Activated CD8-positive, alpha-beta T cell treated with anti-CD3 and anti-CD28 coated beads for 36 hours (primary cell): Measurements from ENCODE around the gene HADH. TPM values are rescaled to one million over a fixed set of nuclear protein-coding genes. Genes with fewer than 3 reads are reported as not detected.

Experiments used
- ATAC-seq: fragments of 200-7000 bp; cut with Tn5 transposase; one replicate; pipeline ENCODE4 v1.10.0; 2021; ENCODE audit warnings: mild to moderate bottlenecking, moderate library complexity
- CTCF ChIA-PET: fragments of 350-600 bp; sonication (Branson Sonifier 250); formaldehyde crosslinking; loops from one replicate; lab custom pipeline; 2021; ENCODE audit warnings: antibody characterized with exemption; lab: Charles Lee
- POLR2A ChIA-PET: fragments of 350-600 bp; sonication (Branson Sonifier 250); formaldehyde crosslinking; loops from one replicate; lab custom pipeline; 2021; ENCODE audit warnings: antibody characterized with exemption; lab: Charles Lee
- DNase-seq: peaks from one replicate; pipeline ENCODE4 v3.0.0-alpha.2; 2020
- H3K27ac Mint-ChIP-seq: one replicate; pipeline ENCODE4 v1.8.0; 2021; ENCODE audit warnings: mild to moderate bottlenecking, mixed read lengths
- H3K27me3 Mint-ChIP-seq: one replicate; pipeline ENCODE4 v1.8.0; 2021; ENCODE audit warnings: mixed read lengths
- H3K36me3 Mint-ChIP-seq: one replicate; pipeline ENCODE4 v1.8.0; 2021; ENCODE audit warnings: low read depth, mixed read lengths
- H3K4me1 Mint-ChIP-seq: one replicate; pipeline ENCODE4 v1.8.0; 2021; ENCODE audit warnings: low read depth, mixed read lengths
- H3K4me3 Mint-ChIP-seq: one replicate; pipeline ENCODE4 v1.8.0; 2021; ENCODE audit warnings: mild to moderate bottlenecking, moderate library complexity, mixed read lengths
- H3K9me3 Mint-ChIP-seq: one replicate; pipeline ENCODE4 v1.8.0; 2021; ENCODE audit warnings: mixed read lengths
- CTCF ChIP-seq: fragments of 200-600 bp; IDR thresholded peaks from one replicate; pipeline ENCODE4 v1.8.0; 2022; ENCODE audit warnings: antibody characterized with exemption, mild to moderate bottlenecking
- intact Hi-C: fragments of 100-400 bp; cut with micrococcal nuclease; formaldehyde crosslinking; loops from one replicate; pipeline ENCODE4 v1.10.0; 2022
- total RNA-seq, 2 experiments: library from RNA; stranded (reverse); gene quantifications; one replicate each; pipeline ENCODE4 v1.2.3, GENCODE V29; 2021

Gene HADH
- total RNA-seq, 2 experiments from 2014 or later, result 50.3 to 50.7 TPM

- CTCF ChIA-PET, result interaction anchor here (0.6 to 5.1 kb wide), 47 partner anchors 11 to 547 kb away, joined by 3 to 55 read pairs (median 5); partner anchors contain the start of gene LEF1
- peaks cover 69% of the 10 kb centered on the region for H3K4me1 Mint-ChIP-seq
- POLR2A ChIA-PET, result interaction anchor here (0.7 to 3.5 kb wide), 18 partner anchors 11 to 590 kb away, joined by 3 to 19 read pairs (median 4); partner anchors contain the start of genes LEF1 and RPL34
- H3K36me3 Mint-ChIP-seq, result peaks cover 60% of the 10 kb centered on the region
- TF ChIP-seq CTCF, result peak; percentile 72
- H3K4me3 Mint-ChIP-seq, result peak overlapping the region; percentile 45
- H3K9me3 Mint-ChIP-seq, result peaks cover 7% of the 10 kb centered on the region
- intact Hi-C loops, result loop anchor here (2.0 to 5.0 kb wide), 3 partner anchors 138 to 542 kb away; partner anchors contain the start of gene LEF1
- DNase-seq, result peak; percentile 89
- peak; percentile 83 for ATAC-seq
- no peaks in the 10 kb centered on the region for H3K27me3 Mint-ChIP-seq
- H3K27ac Mint-ChIP-seq, result peak overlapping the region; percentile 97
These were observed 40.6 kb downstream of the HADH start for GRCh38 chr4:108030332-108030731.

GRCh38 chr4:108031427-108032083 is 41.9 kb downstream of the HADH start:
- Mint-ChIP-seq H3K4me3 (no peak overlapping the region), H3K36me3 (peaks cover 63% of the 10 kb centered on the region), H3K4me1 (peaks cover 80% of the 10 kb centered on the region), H3K27ac (peak overlapping the region; percentile 97), H3K9me3 (peaks cover 7% of the 10 kb centered on the region), H3K27me3 (no peaks in the 10 kb centered on the region)
- intact Hi-C loops, result loop anchor here (2.0 to 5.0 kb wide), 3 partner anchors 137 to 541 kb away; partner anchors contain the start of gene LEF1
- POLR2A ChIA-PET, result interaction anchor here (0.8 to 3.5 kb wide), 9 partner anchors 12 to 141 kb away, joined by 3 to 19 read pairs (median 6); partner anchors contain the start of gene LEF1
- CTCF ChIA-PET, result interaction anchor here (0.9 to 5.1 kb wide), 20 partner anchors 12 to 498 kb away, joined by 3 to 55 read pairs (median 5); partner anchors contain the start of gene LEF1
- TF ChIP-seq CTCF, result no peak
- DNase-seq, result peak; percentile 70
- peak; percentile 27 for ATAC-seq

DNA sequence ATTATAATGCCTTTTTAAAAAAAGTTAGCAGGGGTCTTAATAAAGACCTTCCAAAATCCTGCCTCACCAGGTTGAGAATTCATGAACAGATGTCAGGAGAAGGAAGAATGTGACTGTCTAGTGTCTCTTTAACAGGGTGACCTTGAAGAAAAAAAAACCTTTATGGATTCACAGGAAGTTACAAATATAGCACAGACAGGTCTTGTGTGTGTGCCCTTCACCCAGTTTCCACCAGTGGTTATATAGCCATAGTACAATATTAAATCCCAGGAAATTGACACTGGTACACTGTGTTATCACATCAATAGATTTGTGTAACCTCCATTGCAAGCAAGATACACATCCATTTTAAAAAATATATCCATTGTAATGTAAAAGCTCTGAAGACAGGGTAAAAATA is 43.7 kb downstream of the HADH start:
- no peaks in the 10 kb centered on the region for H3K27me3 Mint-ChIP-seq
- POLR2A ChIA-PET, result interaction anchor here (0.8 to 1.2 kb wide), 3 partner anchors 41 to 121 kb away, joined by 3 read pairs; no protein-coding TSS in a partner anchor
- no peak for TF ChIP-seq CTCF
- peak overlapping the region; percentile 8 for H3K27ac Mint-ChIP-seq
- H3K9me3 Mint-ChIP-seq, result peaks cover 9% of the 10 kb centered on the region
- H3K4me3 Mint-ChIP-seq, result no peak overlapping the region
- CTCF ChIA-PET, result interaction anchor here (0.7 to 3.6 kb wide), 5 partner anchors 13 to 539 kb away, joined by 3 to 18 read pairs (median 3); no protein-coding TSS in a partner anchor
- H3K4me1 Mint-ChIP-seq, result peaks cover 87% of the 10 kb centered on the region
- no peak for DNase-seq
- intact Hi-C loops, result loop anchor here (5.0 kb wide), 2 partner anchors 479 to 539 kb away; no protein-coding TSS in a partner anchor
- ATAC-seq, result no peak
- peaks cover 54% of the 10 kb centered on the region for H3K36me3 Mint-ChIP-seq

DNA sequence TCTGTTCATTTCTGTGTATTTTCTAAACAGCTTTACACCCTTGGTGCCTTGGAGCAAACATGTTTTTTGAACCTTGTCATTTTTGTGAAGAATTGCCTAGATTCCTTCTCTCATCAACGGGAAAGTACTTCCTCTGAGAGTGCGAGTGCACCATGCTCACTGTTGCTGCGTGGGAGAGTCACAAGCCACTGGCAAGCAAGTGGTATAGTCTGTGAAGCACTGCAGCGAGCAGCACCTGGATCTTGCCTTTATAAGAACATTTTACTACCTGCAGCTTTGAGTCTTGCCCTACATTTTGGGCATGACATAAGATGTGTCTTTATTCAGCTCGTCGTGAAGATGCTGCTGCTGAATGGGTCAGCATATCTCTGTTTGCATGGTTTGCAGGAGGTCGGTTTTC is 44.9 kb downstream of the HADH start:
- ATAC-seq, result no peak
- Mint-ChIP-seq H3K4me3 (peak overlapping the region; percentile 61), H3K36me3 (peaks cover 44% of the 10 kb centered on the region), H3K27me3 (no peaks in the 10 kb centered on the region), H3K27ac (peak overlapping the region; percentile 83), H3K9me3 (peaks cover 9% of the 10 kb centered on the region), H3K4me1 (peaks cover 77% of the 10 kb centered on the region)
- TF ChIP-seq CTCF, result no peak
- ChIA-PET CTCF (interaction anchor here (0.6 to 3.8 kb wide), 5 partner anchors 12 to 538 kb away, joined by 3 to 18 read pairs (median 7); no protein-coding TSS in a partner anchor), POLR2A (interaction anchor here (1.1 to 3.7 kb wide), 9 partner anchors 13 to 134 kb away, joined by 3 to 13 read pairs (median 5); partner anchors contain the start of genes HADH and LEF1)
- intact Hi-C loops, result loop anchor here (5.0 kb wide), 2 partner anchors 478 to 538 kb away; no protein-coding TSS in a partner anchor
- peak; percentile 69 for DNase-seq
